Measurements from ENCODE around the gene S100A16.

S100A16 gene

DNA sequence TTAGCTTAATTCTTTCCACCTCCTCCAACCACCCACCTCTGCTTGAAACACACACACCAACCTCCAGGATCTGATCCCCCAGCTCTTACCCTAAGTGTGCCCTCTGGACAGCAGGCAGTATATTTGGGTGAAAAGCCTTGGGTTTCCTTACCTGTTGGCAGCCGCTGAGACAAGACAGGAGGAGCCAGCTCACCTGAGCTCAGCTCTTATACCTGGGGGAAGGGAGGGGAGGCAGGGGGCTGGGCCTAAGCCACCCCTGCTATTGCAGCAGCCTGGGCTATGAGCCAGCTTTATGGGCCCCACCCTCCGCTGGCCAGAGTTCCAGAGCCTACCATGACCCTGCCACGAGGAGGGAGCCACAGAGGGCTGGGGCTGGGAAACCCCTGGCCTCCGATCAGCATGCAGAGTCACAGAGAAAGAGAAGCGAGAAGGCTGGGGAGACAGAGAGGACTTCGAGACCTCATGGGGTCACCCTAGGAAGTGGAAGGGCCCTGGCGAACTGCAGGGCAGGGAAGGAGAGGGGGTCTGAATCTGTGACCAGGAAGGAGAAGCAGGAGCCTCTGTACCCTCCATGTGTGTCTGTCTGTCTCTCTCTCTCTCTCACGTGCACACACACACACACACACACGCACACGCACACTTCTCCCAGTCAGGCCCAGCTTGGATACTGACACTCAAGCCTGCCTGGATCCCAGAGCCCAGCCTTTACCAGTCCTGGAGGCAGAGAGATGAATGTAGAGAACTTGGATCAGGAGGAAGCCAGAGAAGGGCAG, 3.4 kb upstream of the S100A16 start, which contains the start of gene S100A14:
Gene S100A14 (minus strand): TSS at position 182 of the 773 bp plus-strand sequence. CDS start 467 bp downstream, outside the sequence.
- no peak for TF ChIP-seq POLR2A (IDR thresholded peaks at IDR 0.05; ENCODE audit: low read depth, low read length)
- FAIRE-seq (no peak), DNase-seq (ENCODE audit: insufficient read length, low spot score) (no peak)

GRCh38 chr1:153615406-153615805, 2.5 kb upstream of the S100A16 start:
- no peak for TF ChIP-seq POLR2A (IDR thresholded peaks at IDR 0.05; ENCODE audit: low read depth, low read length)
- FAIRE-seq = no peak
- no peak for DNase-seq (ENCODE audit: insufficient read length, low spot score)

DNA sequence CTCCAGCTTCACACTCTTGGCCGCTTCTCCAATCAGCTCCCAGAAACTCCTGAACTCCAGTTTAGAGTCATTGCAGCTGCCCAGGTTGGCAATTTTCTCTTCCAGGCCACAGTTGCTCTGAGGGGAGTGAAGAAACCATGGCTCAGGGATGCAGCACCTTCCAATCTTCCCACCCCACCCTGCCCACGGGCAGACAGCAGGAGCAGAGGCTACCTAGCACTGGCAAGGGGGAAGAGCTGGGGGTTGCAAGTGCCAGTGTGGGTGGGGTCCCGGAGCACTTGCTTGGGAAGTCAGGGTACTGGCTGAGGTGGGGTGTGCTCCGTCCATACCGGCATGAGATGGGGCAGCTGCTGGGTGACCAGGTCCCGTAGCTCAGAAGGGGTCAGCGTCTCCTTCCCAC, 2.0 kb upstream of the S100A16 start:
- FAIRE-seq (no peak), DNase-seq (ENCODE audit: insufficient read length, low spot score) (no peak)
- TF ChIP-seq POLR2A (IDR thresholded peaks at IDR 0.05; ENCODE audit: low read depth, low read length) = no peak

GRCh38 chr1:153614189-153614900, 1.4 kb upstream of the S100A16 start:
- FAIRE-seq (no peak), DNase-seq (ENCODE audit: insufficient read length, low spot score) (no peak)
- no peak for TF ChIP-seq POLR2A (IDR thresholded peaks at IDR 0.05; ENCODE audit: low read depth, low read length)

GRCh38 chr1:153613406-153613805, 469 bp upstream of the S100A16 start:
- FAIRE-seq (no peak), DNase-seq (ENCODE audit: insufficient read length, low spot score) (no peak)
- TF ChIP-seq POLR2A (IDR thresholded peaks at IDR 0.05; ENCODE audit: low read depth, low read length) = no peak

DNA sequence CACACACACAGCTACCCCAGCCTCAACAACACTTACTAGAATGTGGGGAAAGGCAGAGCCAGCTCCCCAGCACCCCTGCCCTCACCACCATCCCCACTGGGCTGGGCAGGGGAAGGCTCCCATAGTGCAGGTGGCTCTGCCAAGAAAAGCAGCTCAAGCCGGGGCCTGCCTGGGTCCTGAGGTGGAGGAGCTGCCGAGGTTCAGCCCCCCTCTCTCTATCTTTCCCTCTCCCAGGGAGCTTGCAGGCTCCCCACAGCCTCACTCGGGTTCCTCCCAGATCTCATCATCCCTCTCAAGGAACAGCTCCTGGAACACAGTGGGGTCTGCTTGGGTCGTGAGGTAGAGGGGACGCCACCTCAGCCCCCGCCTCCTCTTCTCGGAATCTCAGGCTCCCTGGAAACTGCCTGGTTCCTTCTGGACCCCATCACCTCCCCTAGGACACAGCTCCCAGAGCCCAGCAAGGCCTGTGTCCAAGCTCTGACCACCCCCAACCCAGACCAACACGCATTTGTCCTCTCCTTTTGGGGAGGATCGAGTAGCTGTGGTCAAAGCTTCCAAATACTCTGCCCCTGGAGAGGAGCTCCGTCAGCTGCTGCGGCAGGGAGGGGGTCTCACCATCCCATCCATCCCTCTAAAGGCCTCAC, 704 bp downstream of the S100A16 start:
- no peak for FAIRE-seq
- no peak for TF ChIP-seq POLR2A (IDR thresholded peaks at IDR 0.05; ENCODE audit: low read depth, low read length)
- no peak for DNase-seq (ENCODE audit: insufficient read length, low spot score)

- no peak for FAIRE-seq
- no peak for DNase-seq (ENCODE audit: insufficient read length, low spot score)
- TF ChIP-seq POLR2A (IDR thresholded peaks at IDR 0.05; ENCODE audit: low read depth, low read length) = no peak
Observed at GRCh38 chr1:153611356-153611755, 1.6 kb downstream of the S100A16 start.

- no peak for TF ChIP-seq POLR2A (IDR thresholded peaks at IDR 0.05; ENCODE audit: low read depth, low read length)
- FAIRE-seq = no peak
- peak; percentile 47 for DNase-seq (ENCODE audit: insufficient read length, low spot score)
Observed at GRCh38 chr1:153610811-153611301, 2.1 kb downstream of the S100A16 start.

GRCh38 chr1:153610334-153610733, 2.6 kb downstream of the S100A16 start:
- no peak for TF ChIP-seq POLR2A (IDR thresholded peaks at IDR 0.05; ENCODE audit: low read depth, low read length)
- DNase-seq (ENCODE audit: insufficient read length, low spot score) = peak; percentile 60
- FAIRE-seq = no peak

DNA sequence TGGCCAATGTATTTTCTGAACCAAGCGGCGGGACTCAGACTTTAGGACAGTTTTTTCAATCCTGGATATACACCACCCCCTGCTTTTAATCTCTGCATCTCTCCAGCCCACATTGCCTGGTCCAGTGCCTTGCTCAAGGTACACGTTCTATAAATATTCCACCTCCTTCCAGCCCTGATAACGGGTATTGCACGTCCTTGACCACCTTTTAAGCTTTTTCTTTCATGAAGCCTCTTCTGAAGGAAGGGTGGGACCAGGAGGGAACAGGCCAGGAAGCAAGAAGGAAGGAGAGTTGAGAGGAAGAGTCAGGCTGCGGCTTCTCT, 3.4 kb downstream of the S100A16 start:
- no peak for TF ChIP-seq POLR2A (IDR thresholded peaks at IDR 0.05; ENCODE audit: low read depth, low read length)
- FAIRE-seq = no peak
- no peak for DNase-seq (ENCODE audit: insufficient read length, low spot score)

DNA sequence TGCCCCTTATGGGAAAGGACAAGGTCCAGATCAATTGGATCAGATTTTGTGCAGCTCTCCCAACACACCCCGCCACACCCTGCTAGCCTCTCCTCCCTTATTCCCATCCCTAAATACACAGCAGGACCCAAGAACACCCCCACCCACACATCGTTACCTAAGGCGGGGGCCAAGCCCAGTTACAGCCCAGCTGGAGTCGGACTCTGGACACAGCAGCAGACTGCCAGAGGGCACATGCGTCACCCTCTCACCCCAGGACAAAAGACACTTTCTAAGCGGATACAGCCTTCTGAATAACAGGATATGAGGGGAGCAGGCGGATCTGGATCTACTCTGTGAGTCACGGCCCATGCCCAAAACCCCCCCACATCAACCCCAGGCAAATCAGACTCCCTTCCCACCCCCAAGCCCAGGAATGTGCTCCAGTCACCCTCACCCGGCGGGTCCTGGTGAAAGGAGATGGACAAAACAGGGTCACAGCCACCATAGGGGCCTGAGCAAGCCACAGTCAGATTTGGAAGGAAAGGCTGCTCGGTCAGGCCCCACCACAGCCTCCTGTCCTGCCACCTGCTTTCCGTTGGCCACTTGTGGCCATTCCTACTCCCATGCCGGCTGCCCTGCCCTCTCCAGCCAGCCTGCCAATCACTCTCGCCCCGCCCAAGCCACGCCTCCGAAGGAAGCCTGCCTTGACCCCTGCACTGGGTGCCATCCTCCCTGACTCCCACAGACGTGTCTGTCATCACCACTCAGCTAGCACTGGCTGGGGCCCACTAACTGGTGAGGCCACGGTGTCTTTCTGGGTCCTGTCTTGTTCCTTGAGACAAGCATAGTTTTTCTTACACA, 4.0 kb downstream of the S100A16 start:
- DNase-seq (ENCODE audit: insufficient read length, low spot score) = peak; percentile 88
- TF ChIP-seq POLR2A (IDR thresholded peaks at IDR 0.05; ENCODE audit: low read depth, low read length) = peak; percentile 63
- FAIRE-seq = no peak

GRCh38 chr1:153608089-153608682, 4.8 kb downstream of the S100A16 start:
- DNase-seq (ENCODE audit: insufficient read length, low spot score) (no peak), FAIRE-seq (no peak)
- TF ChIP-seq POLR2A (IDR thresholded peaks at IDR 0.05; ENCODE audit: low read depth, low read length) = no peak

- no peak for TF ChIP-seq POLR2A (IDR thresholded peaks at IDR 0.05; ENCODE audit: low read depth, low read length)
- no peak for DNase-seq (ENCODE audit: insufficient read length, low spot score)
- no peak for FAIRE-seq
Observed at GRCh38 chr1:153607381-153607780, 5.6 kb downstream of the S100A16 start.

Measured in H54 (cell line).